ENCODE measurements around the gene ARHGAP23.
A peak's percentile ranks its signal among the peaks of the same experiment; 100 is the strongest.

Gene ARHGAP23

GRCh38 chr17:38554430-38555350 lies 126.4 kb downstream of the ARHGAP23 start:
- peak; percentile 15 for DNase-seq

- no peak for DNase-seq
Observed at GRCh38 chr17:38556239-38556638, 128.0 kb downstream of the ARHGAP23 start.

GRCh38 chr17:38557396-38557795 lies 129.1 kb downstream of the ARHGAP23 start:
- DNase-seq = no peak

- DNase-seq = peak; percentile 86
Observed at GRCh38 chr17:38557836-38558727, 129.8 kb downstream of the ARHGAP23 start.

GRCh38 chr17:38558728-38559050 lies 130.4 kb downstream of the ARHGAP23 start:
- no peak for DNase-seq

GRCh38 chr17:38559051-38559879 lies 131.0 kb downstream of the ARHGAP23 start:
- DNase-seq = peak; percentile 43

GRCh38 chr17:38559880-38560230 lies 131.6 kb downstream of the ARHGAP23 start:
- DNase-seq = no peak

- peak; percentile 27 for DNase-seq
Observed at GRCh38 chr17:38560503-38561318, 132.4 kb downstream of the ARHGAP23 start.

GRCh38 chr17:38561416-38562214 lies 133.4 kb downstream of the ARHGAP23 start:
- DNase-seq = no peak
